HG02798 (cell line): ENCODE measurements around the gene NEDD4.
"Not testable (repeated sequence)": the region's sequence is repeated elsewhere in the genome, so short reads cannot be mapped to it uniquely, and the experiment has no call there.

Source experiments
- ATAC-seq: cut with Tn5 transposase; IDR thresholded peaks from one replicate; pipeline ENCODE4 v1.9.1; 2021; ENCODE audit warnings: mild to moderate bottlenecking; ENCODE audit not compliant: unreplicated experiment, poor library complexity

Gene NEDD4

DNA sequence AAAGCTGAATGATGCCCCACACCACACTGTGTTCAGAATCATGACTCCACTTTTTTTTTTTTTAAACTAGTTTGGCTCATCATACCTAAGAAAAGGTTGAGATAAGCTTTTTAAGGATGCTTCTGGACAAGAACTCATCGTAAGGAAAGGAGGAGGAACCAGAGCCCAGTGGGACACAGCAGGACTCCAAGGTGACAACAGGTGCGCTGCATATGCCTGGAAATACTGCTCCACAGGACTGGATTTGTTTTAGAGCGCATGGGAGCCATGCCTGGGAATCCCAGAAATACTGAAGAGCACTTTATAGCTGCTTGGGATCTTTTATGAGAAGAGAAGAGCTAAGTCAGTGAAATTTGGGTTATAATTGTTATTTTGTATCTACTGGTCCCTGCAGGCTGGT is 93.4 kb downstream of the NEDD4 start:
- no peak for ATAC-seq

GRCh38 chr15:55899537-55899936 is 93.9 kb downstream of the NEDD4 start:
- ATAC-seq: no peak

- ATAC-seq: peak; percentile 38
These were observed 95.7 kb downstream of the NEDD4 start for GRCh38 chr15:55897560-55898336.

DNA sequence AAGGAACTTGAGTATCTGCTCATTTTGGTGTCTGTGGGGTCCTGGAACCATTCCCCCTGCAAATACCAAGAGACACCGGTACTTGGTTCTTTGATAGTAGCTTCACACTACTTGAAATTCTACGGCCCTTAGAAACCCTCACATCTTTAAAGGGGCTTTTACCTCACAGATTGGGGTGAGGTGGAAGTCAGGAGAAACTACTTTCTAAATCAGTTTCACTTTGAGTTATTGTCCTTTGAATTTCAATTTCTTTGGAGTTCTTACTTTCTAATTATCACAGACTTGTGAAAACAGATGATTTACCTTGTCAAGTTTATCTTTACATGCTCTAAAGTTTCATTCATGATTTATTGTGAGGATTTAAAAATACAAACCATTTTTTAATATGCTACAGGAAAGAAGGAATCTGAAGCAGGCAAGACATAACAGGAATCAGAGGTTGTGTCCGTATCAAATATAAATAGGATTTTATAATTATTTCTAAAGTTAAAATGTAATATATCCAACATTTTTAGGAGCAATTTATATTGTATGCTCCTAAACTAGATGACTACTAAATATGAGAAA is 98.9 kb downstream of the NEDD4 start:
- no peak for ATAC-seq

GRCh38 chr15:55893852-55894251 is 99.6 kb downstream of the NEDD4 start:
- ATAC-seq: no peak

- ATAC-seq: no peak
These were observed 102.2 kb downstream of the NEDD4 start for GRCh38 chr15:55891196-55891595.

- no peak for ATAC-seq
These were observed 109.2 kb downstream of the NEDD4 start for GRCh38 chr15:55884223-55884622.

GRCh38 chr15:55879181-55879580 is 114.2 kb downstream of the NEDD4 start:
- no peak for ATAC-seq

GRCh38 chr15:55873024-55873720 is 120.2 kb downstream of the NEDD4 start:
- ATAC-seq: no peak

- no peak for ATAC-seq
These were observed 120.9 kb downstream of the NEDD4 start for GRCh38 chr15:55872471-55872870.

- no peak for ATAC-seq
These were observed 123.8 kb downstream of the NEDD4 start for GRCh38 chr15:55869660-55870059.

- ATAC-seq: no peak
These were observed 124.7 kb downstream of the NEDD4 start for GRCh38 chr15:55868707-55869106.

- ATAC-seq: not testable (repeated sequence)
These were observed 125.1 kb downstream of the NEDD4 start for GRCh38 chr15:55868291-55868690.

GRCh38 chr15:55863911-55864310 is 129.5 kb downstream of the NEDD4 start:
- no peak for ATAC-seq

GRCh38 chr15:55861115-55861514 is 132.3 kb downstream of the NEDD4 start:
- no peak for ATAC-seq

- ATAC-seq: no peak
These were observed 132.9 kb downstream of the NEDD4 start for GRCh38 chr15:55860468-55860867.

DNA sequence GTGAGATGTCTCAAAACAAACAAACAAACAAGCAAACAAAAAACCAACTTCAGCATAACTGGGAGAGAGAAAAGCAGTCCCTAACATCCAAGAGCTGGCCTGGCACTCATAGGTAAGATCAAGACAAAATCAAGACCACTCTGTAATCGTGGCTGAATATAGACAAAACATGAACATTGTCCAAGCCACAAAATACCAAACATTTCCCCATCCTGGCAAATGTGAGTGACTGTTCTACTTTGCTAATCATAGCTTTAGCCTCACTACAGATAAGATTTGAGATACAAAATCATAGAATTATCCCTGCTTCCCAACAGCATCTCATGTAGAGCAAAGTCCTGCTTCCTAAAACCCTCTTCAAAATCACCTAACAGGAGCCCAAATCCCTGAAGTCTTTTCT is 133.7 kb downstream of the NEDD4 start:
- no peak for ATAC-seq

- no peak for ATAC-seq
These were observed 134.8 kb downstream of the NEDD4 start for GRCh38 chr15:55858661-55859060.

GRCh38 chr15:55856506-55857164 is 136.8 kb downstream of the NEDD4 start:
- ATAC-seq: no peak

DNA sequence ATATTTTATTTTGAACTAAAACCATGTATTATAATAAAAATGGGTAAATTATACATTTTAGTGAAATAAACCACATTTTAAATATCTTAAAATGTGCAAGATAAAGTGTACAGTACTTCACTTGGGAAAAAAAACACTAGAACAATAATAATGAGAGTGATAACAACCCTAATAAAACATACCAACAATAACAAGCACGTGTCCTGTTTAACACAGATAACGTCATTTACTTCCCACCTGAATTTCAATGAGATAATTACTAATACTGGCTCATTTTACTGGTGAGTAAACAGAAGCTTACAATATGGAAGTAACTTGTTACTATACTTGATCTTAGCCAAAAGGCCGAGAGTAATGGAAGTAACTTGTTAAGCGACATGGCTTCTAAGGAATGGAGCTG is 140.3 kb downstream of the NEDD4 start:
- no peak for ATAC-seq

- ATAC-seq: peak; percentile 87
These were observed 147.2 kb downstream of the NEDD4 start for GRCh38 chr15:55846116-55846707.
